ENCODE measurements around the gene ERC1.

ERC1 gene

DNA sequence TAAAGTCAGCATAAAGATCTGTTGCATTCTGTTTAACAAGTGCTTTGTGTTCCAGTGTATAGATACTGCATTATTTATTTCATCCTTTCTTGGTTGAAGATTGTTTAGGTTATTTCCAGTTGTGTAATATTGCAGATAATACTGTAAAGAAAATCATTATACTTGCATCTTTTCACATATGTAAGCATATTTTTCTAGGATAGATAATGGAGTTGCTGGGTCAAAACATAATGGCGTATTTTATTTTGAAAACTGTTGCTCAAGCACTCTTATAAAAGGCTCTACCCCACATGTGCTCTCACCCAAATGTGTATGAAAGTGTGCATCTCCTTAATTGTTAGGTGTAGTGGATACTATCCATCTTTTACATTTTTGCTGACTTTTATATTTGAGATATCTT is 329.0 kb downstream of the ERC1 start:
- TF ChIP-seq EZH2 (IDR thresholded peaks at IDR 0.05; ENCODE audit: borderline replicate concordance, low read length), result no peak
- TF ChIP-seq, protein P1, sequence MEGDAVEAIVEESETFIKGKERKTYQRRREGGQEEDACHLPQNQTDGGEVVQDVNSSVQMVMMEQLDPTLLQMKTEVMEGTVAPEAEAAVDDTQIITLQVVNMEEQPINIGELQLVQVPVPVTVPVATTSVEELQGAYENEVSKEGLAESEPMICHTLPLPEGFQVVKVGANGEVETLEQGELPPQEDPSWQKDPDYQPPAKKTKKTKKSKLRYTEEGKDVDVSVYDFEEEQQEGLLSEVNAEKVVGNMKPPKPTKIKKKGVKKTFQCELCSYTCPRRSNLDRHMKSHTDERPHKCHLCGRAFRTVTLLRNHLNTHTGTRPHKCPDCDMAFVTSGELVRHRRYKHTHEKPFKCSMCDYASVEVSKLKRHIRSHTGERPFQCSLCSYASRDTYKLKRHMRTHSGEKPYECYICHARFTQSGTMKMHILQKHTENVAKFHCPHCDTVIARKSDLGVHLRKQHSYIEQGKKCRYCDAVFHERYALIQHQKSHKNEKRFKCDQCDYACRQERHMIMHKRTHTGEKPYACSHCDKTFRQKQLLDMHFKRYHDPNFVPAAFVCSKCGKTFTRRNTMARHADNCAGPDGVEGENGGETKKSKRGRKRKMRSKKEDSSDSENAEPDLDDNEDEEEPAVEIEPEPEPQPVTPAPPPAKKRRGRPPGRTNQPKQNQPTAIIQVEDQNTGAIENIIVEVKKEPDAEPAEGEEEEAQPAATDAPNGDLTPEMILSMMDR (IDR thresholded peaks at IDR 0.05; ENCODE audit: low read length), result no peak
- H3K79me2 ChIP-seq (ENCODE audit: insufficient read depth, low read length), result no peaks in the 10 kb centered on the region
- no peaks in the 10 kb centered on the region for H4K20me1 ChIP-seq (ENCODE audit: insufficient read depth, low read length)
- no peaks in the 10 kb centered on the region for H3K9me2 ChIP-seq (ENCODE audit: low read depth, low read length)
- no peak overlapping the region for H3K9ac ChIP-seq (ENCODE audit: low read length)
- H3K36me3 ChIP-seq (ENCODE audit: insufficient read depth, low read length), result peaks cover 9% of the 10 kb centered on the region
- H3K27me3 ChIP-seq (ENCODE audit: insufficient read depth, low read length), result no peaks in the 10 kb centered on the region
- no peak overlapping the region for H2AFZ ChIP-seq (ENCODE audit: low read length)
- H3K4me3 ChIP-seq (ENCODE audit: low read depth, low read length, poor library complexity, severe bottlenecking), result no peak overlapping the region
- no peak overlapping the region for H3K4me2 ChIP-seq (ENCODE audit: low read length)
- H3K9me3 ChIP-seq (ENCODE audit: low read length), result no peaks in the 10 kb centered on the region
- no peaks in the 10 kb centered on the region for H3F3A ChIP-seq (ENCODE audit: insufficient read depth, low read length)
- peaks cover 28% of the 10 kb centered on the region for H3K4me1 ChIP-seq (ENCODE audit: insufficient read depth, low read length, severe bottlenecking)
- no peak overlapping the region for H3K27ac ChIP-seq (ENCODE audit: low read depth, low read length, poor library complexity, severe bottlenecking)

DNA sequence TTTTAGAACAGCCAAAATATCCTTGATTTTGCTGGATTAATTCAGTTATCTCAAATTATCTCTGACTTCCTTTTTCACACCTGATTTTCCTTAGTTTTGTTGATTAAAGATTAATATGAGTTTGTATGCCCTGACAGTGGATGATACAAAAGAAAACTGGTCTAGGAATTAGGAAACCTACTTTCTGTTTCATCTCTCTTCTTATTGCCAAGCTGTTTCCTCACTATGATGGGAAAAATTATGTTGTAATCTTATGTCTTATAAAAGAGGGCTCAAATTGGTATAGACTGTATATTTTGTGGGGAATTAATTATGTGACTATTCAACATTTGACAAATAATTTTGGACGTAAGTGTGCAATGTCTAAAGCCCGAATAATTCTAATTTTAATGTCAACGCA is 331.8 kb downstream of the ERC1 start:
- no peaks in the 10 kb centered on the region for H3K36me3 ChIP-seq (ENCODE audit: insufficient read depth, low read length)
- no peak for TF ChIP-seq EZH2 (IDR thresholded peaks at IDR 0.05; ENCODE audit: borderline replicate concordance, low read length)
- TF ChIP-seq, protein P1 (IDR thresholded peaks at IDR 0.05; ENCODE audit: low read length), result no peak
- no peak overlapping the region for H3K4me2 ChIP-seq (ENCODE audit: low read length)
- H3K27me3 ChIP-seq (ENCODE audit: insufficient read depth, low read length), result no peaks in the 10 kb centered on the region
- H4K20me1 ChIP-seq (ENCODE audit: insufficient read depth, low read length), result no peaks in the 10 kb centered on the region
- no peak overlapping the region for H3K9ac ChIP-seq (ENCODE audit: low read length)
- H3F3A ChIP-seq (ENCODE audit: insufficient read depth, low read length), result no peaks in the 10 kb centered on the region
- no peak overlapping the region for H3K27ac ChIP-seq (ENCODE audit: low read depth, low read length, poor library complexity, severe bottlenecking)
- no peaks in the 10 kb centered on the region for H3K9me3 ChIP-seq (ENCODE audit: low read length)
- H3K79me2 ChIP-seq (ENCODE audit: insufficient read depth, low read length), result no peaks in the 10 kb centered on the region
- no peak overlapping the region for H3K4me3 ChIP-seq (ENCODE audit: low read depth, low read length, poor library complexity, severe bottlenecking)
- no peak overlapping the region for H2AFZ ChIP-seq (ENCODE audit: low read length)
- H3K9me2 ChIP-seq (ENCODE audit: low read depth, low read length), result no peaks in the 10 kb centered on the region
- H3K4me1 ChIP-seq (ENCODE audit: insufficient read depth, low read length, severe bottlenecking), result peaks cover 15% of the 10 kb centered on the region

DNA sequence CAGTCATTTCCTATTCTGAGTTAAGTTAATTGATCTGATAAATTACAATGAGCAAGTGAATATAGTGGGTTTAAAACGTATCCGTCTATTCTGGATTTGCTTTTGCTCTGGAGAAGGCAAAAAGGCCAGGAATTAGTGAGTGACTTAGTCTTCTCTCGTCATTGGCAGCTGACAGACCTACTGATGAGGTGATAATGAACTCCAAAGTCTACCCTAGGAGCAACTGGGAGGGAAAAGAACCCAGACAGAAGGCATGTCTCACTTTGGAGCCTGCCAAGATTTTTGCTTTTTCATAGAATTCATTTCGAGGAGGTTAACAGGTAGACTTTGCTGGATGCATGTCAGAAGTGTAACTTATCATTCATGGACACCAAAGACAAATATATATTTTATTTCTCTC is 333.1 kb downstream of the ERC1 start:
- H3K27ac ChIP-seq (ENCODE audit: low read depth, low read length, poor library complexity, severe bottlenecking), result no peak overlapping the region

More for the DNA sequence above, 333.1 kb downstream of the ERC1 start:
- peaks cover 2% of the 10 kb centered on the region for H3K4me1 ChIP-seq (ENCODE audit: insufficient read depth, low read length, severe bottlenecking)
- H3F3A ChIP-seq (ENCODE audit: insufficient read depth, low read length), result no peaks in the 10 kb centered on the region
- no peaks in the 10 kb centered on the region for H3K27me3 ChIP-seq (ENCODE audit: insufficient read depth, low read length)
- no peaks in the 10 kb centered on the region for H3K9me3 ChIP-seq (ENCODE audit: low read length)
- TF ChIP-seq EZH2 (IDR thresholded peaks at IDR 0.05; ENCODE audit: borderline replicate concordance, low read length), result no peak
- TF ChIP-seq, protein P1 (IDR thresholded peaks at IDR 0.05; ENCODE audit: low read length), result no peak
- no peaks in the 10 kb centered on the region for H3K9me2 ChIP-seq (ENCODE audit: low read depth, low read length)
- no peaks in the 10 kb centered on the region for H3K79me2 ChIP-seq (ENCODE audit: insufficient read depth, low read length)
- H3K4me2 ChIP-seq (ENCODE audit: low read length), result no peak overlapping the region
- no peak overlapping the region for H2AFZ ChIP-seq (ENCODE audit: low read length)
- no peak overlapping the region for H3K4me3 ChIP-seq (ENCODE audit: low read depth, low read length, poor library complexity, severe bottlenecking)
- H4K20me1 ChIP-seq (ENCODE audit: insufficient read depth, low read length), result no peaks in the 10 kb centered on the region
- 0 out of 2 replicates have a peak, but pooled peaks cover 5% of the 10 kb centered on the region for H3K36me3 ChIP-seq (ENCODE audit: insufficient read depth, low read length)
- H3K9ac ChIP-seq (ENCODE audit: low read length), result no peak overlapping the region

Data from OCI-LY1 (cell line).